ENCODE results near the gene TMEM80.

TMEM80 gene

GRCh38 chr11:699116-699508 is 3.5 kb downstream of the TMEM80 start:
- no peak for DNase-seq (ENCODE audit: low read depth in 3 of 3)

- no peak for DNase-seq (ENCODE audit: low read depth in 3 of 3)
Observed at GRCh38 chr11:699753-700152, 4.1 kb downstream of the TMEM80 start.

GRCh38 chr11:701741-702461 is 6.3 kb downstream of the TMEM80 start:
- DNase-seq (ENCODE audit: low read depth in 3 of 3): no peak

GRCh38 chr11:702462-703461 is 7.1 kb downstream of the TMEM80 start:
- DNase-seq (ENCODE audit: low read depth in 3 of 3): no peak

- no peak for DNase-seq (ENCODE audit: low read depth in 3 of 3)
Observed at GRCh38 chr11:703506-703905, 7.9 kb downstream of the TMEM80 start.

GRCh38 chr11:704228-704674 is 8.6 kb downstream of the TMEM80 start:
- no peak for DNase-seq (ENCODE audit: low read depth in 3 of 3)

GRCh38 chr11:704781-705645 is 9.4 kb downstream of the TMEM80 start:
- no peak for DNase-seq (ENCODE audit: low read depth in 3 of 3)

- DNase-seq (ENCODE audit: low read depth in 3 of 3): no peak
Observed at GRCh38 chr11:705646-706438, 10.2 kb downstream of the TMEM80 start, which contains the start of gene EPS8L2. EPS8L2 (plus strand) TSS chr11:706231; CDS start chr11:709408, 3,177 bp downstream.

GRCh38 chr11:706439-706956 is 10.9 kb downstream of the TMEM80 start:
- DNase-seq (ENCODE audit: low read depth in 3 of 3): no peak

GRCh38 chr11:706957-707816 is 11.6 kb downstream of the TMEM80 start:
- DNase-seq (ENCODE audit: low read depth in 3 of 3): no peak

- DNase-seq (ENCODE audit: low read depth in 3 of 3): no peak
Observed at GRCh38 chr11:707817-708420, 12.3 kb downstream of the TMEM80 start.

GRCh38 chr11:708511-708910 is 12.9 kb downstream of the TMEM80 start:
- DNase-seq (ENCODE audit: low read depth in 3 of 3): no peak

GRCh38 chr11:709109-709997 is 13.7 kb downstream of the TMEM80 start:
- DNase-seq (ENCODE audit: low read depth in 3 of 3): no peak

GRCh38 chr11:714436-714835 is 18.8 kb downstream of the TMEM80 start:
- DNase-seq (ENCODE audit: low read depth in 3 of 3): no peak

- DNase-seq (ENCODE audit: low read depth in 3 of 3): no peak
Observed at GRCh38 chr11:719214-720016, 23.8 kb downstream of the TMEM80 start.

- DNase-seq (ENCODE audit: low read depth in 3 of 3): no peak
Observed at GRCh38 chr11:720017-720641, 24.5 kb downstream of the TMEM80 start.
